ENCODE measurements around the gene B3GALT6.

The B3GALT6 gene

GRCh38 chr1:1232796-1233566 lies 944 bp downstream of the B3GALT6 start:
- DNase-seq, result peak in 1 of 2 donors; percentile 22

DNA sequence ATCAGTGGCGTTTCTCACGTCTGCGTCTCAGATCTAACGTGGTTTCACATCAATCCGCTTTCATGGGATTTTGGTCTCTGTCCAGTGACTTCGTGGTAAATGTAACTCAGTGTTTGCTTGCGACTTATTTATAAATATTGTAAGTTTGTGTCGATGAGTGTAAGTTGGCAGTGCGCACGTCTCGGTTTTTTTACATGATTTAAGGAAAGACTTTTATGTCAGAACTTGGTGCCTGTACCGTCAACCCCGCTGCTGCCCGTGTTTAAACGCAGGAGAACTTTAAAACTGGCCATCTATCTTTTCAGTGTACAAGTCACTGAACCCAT lies 1.5 kb downstream of the B3GALT6 start:
- no peak for DNase-seq

DNA sequence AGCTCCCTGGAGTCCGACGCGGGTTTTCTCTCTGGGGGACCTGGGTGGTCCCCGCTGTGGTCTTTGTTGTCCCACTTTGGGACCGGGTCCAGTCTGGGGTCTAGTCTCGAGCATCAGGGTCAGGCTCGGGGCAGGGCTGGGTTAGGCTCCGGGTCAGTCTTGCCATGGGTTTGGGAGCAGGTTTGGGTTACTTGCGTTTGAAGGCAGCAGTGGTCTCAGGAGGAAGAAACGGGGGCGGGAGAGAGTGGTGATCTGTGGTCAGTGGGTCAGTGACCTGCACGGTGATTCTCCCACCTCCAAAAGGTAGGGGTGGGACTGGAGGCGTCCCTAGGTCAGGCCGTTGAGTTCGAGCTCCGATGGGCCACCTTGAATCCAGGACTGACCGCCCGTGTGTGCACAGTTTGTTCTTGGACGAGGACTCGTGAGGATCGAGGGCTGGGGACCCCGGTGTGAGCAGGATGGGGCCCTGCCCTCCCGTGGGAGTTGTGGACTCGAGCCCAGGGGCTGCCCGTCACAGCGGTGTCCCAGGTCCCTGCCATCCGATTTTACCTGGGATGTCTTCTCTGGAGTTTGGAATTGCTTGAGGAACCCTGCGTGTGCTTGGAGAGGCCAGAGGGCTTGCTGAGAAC lies 2.3 kb downstream of the B3GALT6 start:
- DNase-seq, result no peak

- no peak for DNase-seq
Observed at GRCh38 chr1:1235016-1235744, 3.1 kb downstream of the B3GALT6 start.

GRCh38 chr1:1236176-1236763 lies 4.2 kb downstream of the B3GALT6 start:
- no peak for DNase-seq

GRCh38 chr1:1236945-1237873 lies 5.2 kb downstream of the B3GALT6 start:
- DNase-seq, result no peak

DNA sequence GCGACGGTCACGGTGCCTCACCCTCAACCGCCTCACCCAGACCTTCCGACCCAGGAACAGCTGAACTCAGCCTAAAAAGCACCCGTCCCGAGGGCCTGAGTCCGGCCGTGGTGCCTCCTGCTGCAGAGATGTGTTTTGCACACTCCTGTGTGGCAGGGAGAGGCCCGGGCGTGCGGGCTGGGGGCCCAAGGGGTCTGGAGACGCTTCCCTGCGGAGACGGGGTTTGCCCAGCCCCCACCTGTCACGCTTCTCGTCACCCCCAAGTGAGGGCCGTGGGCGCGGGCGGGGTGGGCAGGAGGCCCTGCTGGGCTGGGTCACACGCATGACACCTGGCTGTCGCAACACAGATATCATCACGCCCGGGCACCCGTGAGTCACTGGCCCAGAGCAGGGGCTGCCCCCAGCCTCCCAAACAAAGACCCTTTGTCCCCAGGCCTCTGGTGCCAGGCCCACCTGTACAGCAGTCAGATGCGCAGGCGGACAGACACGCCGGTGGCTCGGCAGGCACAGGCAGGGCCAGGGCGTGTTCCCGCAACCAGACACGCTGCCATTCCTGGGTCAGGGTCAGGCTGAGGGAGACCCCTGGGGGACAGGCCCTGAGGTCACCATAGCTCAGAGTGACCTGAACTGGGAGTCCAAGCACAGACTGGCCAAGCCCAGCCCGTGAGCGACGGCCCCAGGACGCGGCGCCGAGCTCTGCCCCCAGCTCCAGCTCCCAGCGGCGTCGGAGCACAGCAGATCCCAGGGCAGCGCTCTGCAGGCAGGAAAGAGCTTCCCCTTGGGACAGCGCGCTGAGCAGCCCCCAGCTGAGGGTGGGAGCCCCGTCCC lies 6.1 kb downstream of the B3GALT6 start:
- DNase-seq, result no peak

- no peak for DNase-seq
Observed at GRCh38 chr1:1238702-1239178, 6.7 kb downstream of the B3GALT6 start.

- no peak for DNase-seq
Observed at GRCh38 chr1:1239227-1239613, 7.2 kb downstream of the B3GALT6 start.

GRCh38 chr1:1239614-1240347 lies 7.7 kb downstream of the B3GALT6 start:
- DNase-seq, result no peak

GRCh38 chr1:1240348-1240732 lies 8.3 kb downstream of the B3GALT6 start:
- DNase-seq, result no peak

- DNase-seq, result no peak
Observed at GRCh38 chr1:1240822-1241587, 9.0 kb downstream of the B3GALT6 start.

DNA sequence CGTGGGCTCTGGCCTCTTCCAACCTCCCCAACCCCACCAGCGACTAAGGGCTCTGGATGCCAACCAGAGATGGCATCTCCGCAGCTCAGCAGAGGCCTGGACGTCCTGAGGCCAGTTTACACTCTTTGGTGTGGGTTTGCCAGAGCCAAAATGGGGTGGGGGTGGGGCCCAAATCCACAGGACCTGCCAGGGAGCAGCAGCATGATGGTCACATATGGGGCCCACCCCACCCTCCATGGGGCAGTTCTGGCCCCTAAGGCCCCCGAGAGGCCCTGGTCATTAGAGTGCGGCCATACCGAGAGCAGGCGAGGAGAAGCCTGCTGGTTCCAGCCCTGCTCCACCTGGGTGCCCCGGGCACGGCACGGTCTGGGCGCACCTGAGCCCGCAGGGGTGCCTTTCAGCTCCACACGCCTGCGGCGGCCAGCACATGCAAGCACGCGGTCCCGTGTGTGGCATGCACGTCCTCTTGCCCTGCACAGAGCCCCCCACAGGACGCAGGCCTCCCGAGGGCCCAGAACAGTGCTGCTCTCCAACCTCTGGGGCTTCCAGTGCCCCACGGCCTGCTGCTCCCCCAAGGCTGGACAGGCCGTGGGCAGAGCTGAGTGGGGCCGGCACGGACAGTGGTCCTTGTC lies 9.7 kb downstream of the B3GALT6 start:
- no peak for DNase-seq

DNA sequence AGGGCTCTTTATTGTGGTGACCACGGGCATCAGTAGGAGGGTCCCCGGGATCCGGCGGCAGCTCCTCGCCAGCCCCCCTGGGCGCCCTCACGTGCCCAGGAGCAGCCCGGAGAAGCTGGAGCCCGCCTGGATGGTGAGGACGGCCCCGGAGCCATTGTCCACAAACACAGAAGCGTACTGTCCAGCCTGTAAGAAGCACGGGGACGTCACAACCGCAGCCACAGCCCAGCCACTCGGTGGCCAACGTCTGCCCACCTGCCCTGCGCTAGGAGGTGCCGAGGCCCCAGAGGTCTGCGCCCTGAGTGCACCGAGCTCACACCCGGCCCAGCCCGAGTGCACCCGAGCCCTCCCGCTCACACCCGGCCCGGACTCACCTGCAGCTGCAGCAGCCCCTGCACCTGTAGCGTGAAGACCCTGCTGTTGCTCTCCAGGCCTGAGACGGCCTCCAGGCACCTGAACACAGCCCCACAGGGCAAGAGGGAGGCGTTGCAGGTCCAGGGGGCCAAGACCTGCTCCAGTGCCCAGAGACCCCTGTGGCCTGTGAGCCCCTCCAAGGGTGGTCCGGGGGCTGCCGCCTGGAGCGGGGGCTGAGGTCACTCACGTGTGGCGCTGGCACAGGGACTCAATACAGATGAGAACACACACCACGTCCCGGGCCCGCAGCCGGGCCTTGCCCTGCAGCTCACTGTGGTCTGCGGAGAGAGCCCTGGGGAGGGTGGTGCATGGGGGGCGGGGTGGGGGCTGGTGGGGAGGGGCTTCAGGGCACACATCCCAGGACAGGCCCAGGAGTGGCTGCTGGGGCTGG lies 10.6 kb downstream of the B3GALT6 start:
- no peak for DNase-seq

- DNase-seq, result no peak
Observed at GRCh38 chr1:1243266-1243660, 11.2 kb downstream of the B3GALT6 start.

- DNase-seq, result no peak
Observed at GRCh38 chr1:1243807-1244191, 11.8 kb downstream of the B3GALT6 start.

DNA sequence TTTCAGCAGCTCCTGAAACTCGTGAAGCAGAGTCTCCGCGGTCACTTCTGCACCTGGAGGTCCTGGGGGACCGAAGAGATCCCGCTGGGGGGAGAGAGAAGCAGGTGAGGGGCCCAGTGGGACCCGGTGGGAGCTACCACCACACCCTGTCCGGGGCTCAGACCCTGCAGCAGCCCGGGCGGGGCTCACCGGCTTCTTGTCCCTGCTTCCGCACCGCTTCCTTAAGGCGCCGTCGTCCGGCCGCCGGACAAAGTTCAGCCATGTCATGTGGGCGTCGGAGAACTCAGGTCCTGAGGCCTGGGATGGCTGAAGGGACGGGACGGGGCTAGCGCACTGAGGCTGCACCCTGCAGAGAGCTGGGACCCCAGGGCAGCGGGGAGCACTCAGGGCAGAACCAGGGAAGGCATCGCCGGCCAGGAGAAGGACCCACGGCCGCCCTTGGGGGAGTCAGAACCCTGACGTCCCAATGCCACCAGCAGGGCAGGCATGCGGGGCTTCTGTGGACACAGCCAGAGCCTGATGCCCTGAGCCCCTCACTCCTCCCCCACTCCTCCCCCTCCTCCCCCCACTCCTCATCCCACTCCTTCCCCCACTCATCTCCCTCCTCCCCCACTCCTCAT lies 12.3 kb downstream of the B3GALT6 start:
- DNase-seq, result no peak

DNA sequence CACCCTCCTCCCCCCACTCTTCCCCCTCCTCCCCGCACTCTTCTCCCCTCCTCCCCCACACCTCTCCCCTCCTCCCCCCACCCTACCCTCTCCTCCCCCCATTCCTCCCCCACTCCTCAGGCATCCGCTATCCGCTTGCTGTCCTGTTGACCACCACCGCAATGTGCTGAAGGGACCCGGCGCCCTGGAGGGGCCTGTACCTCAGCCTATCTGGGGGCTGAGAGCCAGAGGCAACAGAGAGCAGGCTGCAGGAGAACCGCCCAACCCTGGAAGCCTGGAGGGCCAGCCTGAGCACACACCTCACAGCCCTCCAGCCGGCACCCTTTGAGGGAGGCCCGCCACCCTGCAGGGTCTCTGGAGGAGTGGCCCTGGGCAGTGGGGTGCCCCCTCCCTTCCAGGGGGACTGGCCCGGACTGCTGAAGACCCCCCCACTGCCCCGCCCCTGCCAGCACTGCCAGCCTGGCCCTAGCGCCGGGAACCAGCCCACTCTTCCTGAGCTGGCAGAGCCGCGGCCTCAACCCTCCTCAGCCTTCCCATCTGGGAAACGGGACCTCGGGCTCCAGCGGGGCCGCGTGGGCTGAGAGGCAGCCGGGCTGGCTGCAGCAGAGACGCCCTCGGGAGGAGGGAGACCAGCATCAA lies 13.3 kb downstream of the B3GALT6 start:
- DNase-seq, result no peak
